Smooth muscle cell (in vitro differentiated cells): ENCODE measurements around the gene COG8. TPM values are rescaled to one million over a fixed set of nuclear protein-coding genes. Genes with fewer than 3 reads are reported as not detected.

Experiments used
- DNase-seq: peaks from one replicate; lab custom pipeline; 2025; ENCODE audit not compliant: unreplicated experiment; lab: John Stamatoyannopoulos, UW
- H2AFZ ChIP-seq: fragments of 200-600 bp; sonication (generic); 2 replicates; pipeline ENCODE4 v1.6.0; 2016; ENCODE audit warnings: antibody characterized with exemption, low read depth, mild to moderate bottlenecking
- H3F3A ChIP-seq: fragments of 200-600 bp; sonication (generic); 2 replicates; pipeline ENCODE4 v1.6.0; 2017; ENCODE audit warnings: antibody characterized with exemption, low read depth
- H3K27ac ChIP-seq: fragments of 200-600 bp; sonication (generic); 2 replicates; pipeline ENCODE4 v1.5.1; 2016; ENCODE audit warnings: low read depth, mild to moderate bottlenecking
- H3K27me3 ChIP-seq: fragments of 200-600 bp; sonication (generic); 2 replicates; pipeline ENCODE4 v1.6.1; 2016; ENCODE audit warnings: low read depth, mild to moderate bottlenecking
- H3K36me3 ChIP-seq: fragments of 200-600 bp; sonication (generic); 2 replicates; pipeline ENCODE4 v1.5.1; 2016; ENCODE audit warnings: low read depth
- H3K4me1 ChIP-seq: fragments of 200-600 bp; sonication (generic); 2 replicates; pipeline ENCODE4 v1.5.1; 2016; ENCODE audit warnings: low read depth
- H3K4me2 ChIP-seq: fragments of 200-600 bp; sonication (generic); 2 replicates; pipeline ENCODE4 v1.6.0; 2016; ENCODE audit warnings: mild to moderate bottlenecking
- H3K4me3 ChIP-seq: fragments of 200-600 bp; sonication (generic); 2 replicates; pipeline ENCODE4 v1.5.1; 2016; ENCODE audit warnings: mild to moderate bottlenecking
- H3K79me2 ChIP-seq: fragments of 200-600 bp; sonication (generic); 2 replicates; pipeline ENCODE4 v1.6.0; 2016; ENCODE audit warnings: low read depth, mild to moderate bottlenecking
- H3K9ac ChIP-seq: fragments of 200-600 bp; sonication (generic); 2 replicates; pipeline ENCODE4 v1.6.0; 2016; ENCODE audit warnings: low read depth
- H3K9me3 ChIP-seq: fragments of 200-600 bp; sonication (generic); replicated peaks from 2 replicates; pipeline ENCODE4 v1.5.1; 2016; ENCODE audit warnings: low read depth
- H4K20me1 ChIP-seq: fragments of 200-600 bp; sonication (generic); 2 replicates; pipeline ENCODE4 v1.6.0; 2016; ENCODE audit warnings: low read depth
- WGBS: methylation state at CpG from one replicate; pipeline ENCODE4 v1.1.7; 2016; ENCODE audit warnings: low lambda C conversion rate; 5-methylcytosine and 5-hydroxymethylcytosine counted together
- polyA plus RNA-seq: library from polyadenylated mRNA; unstranded; fragments of >200 nt; fragmentation: Nextera tagmentation; extraction: Ambion mirVana; gene quantifications from 2 replicates; pipeline ENCODE4 v1.2.1, GENCODE V29; 2016
- total RNA-seq: library from RNA; depleted of rRNA; stranded (reverse); fragments of >200 nt; gene quantifications from 2 replicates; pipeline ENCODE4 v1.2.3, GENCODE V29; 2014
- TF ChIP-seq, protein P1 (sequence below): fragments of 200-600 bp; sonication (generic); IDR thresholded peaks from 2 replicates; pipeline ENCODE4 v1.5.1; 2017; ENCODE audit warnings: borderline replicate concordance, mild to moderate bottlenecking, antibody characterized with exemption; ENCODE audit not compliant: insufficient read depth, poor library complexity, severe bottlenecking

COG8 gene, protein sequence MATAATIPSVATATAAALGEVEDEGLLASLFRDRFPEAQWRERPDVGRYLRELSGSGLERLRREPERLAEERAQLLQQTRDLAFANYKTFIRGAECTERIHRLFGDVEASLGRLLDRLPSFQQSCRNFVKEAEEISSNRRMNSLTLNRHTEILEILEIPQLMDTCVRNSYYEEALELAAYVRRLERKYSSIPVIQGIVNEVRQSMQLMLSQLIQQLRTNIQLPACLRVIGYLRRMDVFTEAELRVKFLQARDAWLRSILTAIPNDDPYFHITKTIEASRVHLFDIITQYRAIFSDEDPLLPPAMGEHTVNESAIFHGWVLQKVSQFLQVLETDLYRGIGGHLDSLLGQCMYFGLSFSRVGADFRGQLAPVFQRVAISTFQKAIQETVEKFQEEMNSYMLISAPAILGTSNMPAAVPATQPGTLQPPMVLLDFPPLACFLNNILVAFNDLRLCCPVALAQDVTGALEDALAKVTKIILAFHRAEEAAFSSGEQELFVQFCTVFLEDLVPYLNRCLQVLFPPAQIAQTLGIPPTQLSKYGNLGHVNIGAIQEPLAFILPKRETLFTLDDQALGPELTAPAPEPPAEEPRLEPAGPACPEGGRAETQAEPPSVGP
- total RNA-seq (33.5 and 35.6 TPM in 2 replicates), polyA plus RNA-seq (26.6 and 37.2 TPM in 2 replicates)

DNA sequence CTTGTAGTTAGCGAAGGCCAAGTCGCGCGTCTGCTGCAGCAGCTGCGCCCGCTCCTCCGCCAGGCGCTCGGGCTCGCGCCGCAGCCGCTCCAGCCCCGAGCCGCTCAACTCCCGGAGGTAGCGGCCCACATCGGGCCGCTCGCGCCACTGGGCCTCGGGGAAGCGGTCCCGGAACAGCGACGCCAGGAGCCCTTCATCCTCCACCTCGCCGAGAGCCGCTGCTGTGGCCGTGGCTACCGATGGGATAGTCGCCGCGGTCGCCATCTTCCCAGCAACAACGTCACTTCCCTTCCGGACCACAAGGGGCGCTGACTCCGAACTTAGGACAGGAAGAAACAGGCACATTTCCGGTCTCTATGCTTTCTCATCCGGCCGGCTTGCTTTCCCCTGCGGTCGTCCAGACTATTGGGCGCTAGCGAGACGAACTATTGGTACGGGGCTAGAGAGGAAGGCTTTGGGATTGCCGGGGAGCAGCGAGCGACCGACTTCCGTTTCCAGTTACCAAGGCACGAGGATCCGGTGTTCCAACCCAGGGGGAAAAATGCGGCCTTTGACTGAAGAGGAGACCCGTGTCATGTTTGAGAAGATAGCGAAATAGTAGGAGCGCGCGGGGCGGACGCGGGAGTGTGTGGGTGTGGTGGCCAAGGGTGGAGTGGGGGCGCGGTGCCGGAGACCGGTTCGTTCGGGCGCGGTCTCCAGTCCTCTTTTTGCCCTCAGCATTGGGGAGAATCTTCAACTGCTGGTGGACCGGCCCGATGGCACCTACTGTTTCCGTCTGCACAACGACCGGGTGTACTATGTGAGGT is at the start of gene COG8, which contains the start of gene NIP7:
Gene COG8 (minus strand): TSS at position 276 of the 806 bp plus-strand sequence. CDS start 12 bp downstream, at position 264.
Gene NIP7 (plus strand): TSS at position 484 of the 806 bp plus-strand sequence. CDS start 58 bp downstream, at position 542.
- Histone ChIP-seq H3K27me3 (no peaks in the 10 kb centered on the region), H2AFZ (peak within 1 kb of the TSS; percentile 78), H3K4me1 (peaks cover 17% of the 10 kb centered on the region), H3K36me3 (no peaks in the 10 kb centered on the region), H3F3A (no peaks in the 10 kb centered on the region), H3K4me2 (peak within 1 kb of the TSS; percentile 97), H3K79me2 (peaks cover 33% of the 10 kb centered on the region), H3K9ac (peak within 1 kb of the TSS; percentile 82), H3K4me3 (peak within 1 kb of the TSS; percentile 83), H3K9me3 (no peaks in the 10 kb centered on the region), H4K20me1 (no peaks in the 10 kb centered on the region), H3K27ac (peak within 1 kb of the TSS; percentile 70)
- TF ChIP-seq, protein P1, sequence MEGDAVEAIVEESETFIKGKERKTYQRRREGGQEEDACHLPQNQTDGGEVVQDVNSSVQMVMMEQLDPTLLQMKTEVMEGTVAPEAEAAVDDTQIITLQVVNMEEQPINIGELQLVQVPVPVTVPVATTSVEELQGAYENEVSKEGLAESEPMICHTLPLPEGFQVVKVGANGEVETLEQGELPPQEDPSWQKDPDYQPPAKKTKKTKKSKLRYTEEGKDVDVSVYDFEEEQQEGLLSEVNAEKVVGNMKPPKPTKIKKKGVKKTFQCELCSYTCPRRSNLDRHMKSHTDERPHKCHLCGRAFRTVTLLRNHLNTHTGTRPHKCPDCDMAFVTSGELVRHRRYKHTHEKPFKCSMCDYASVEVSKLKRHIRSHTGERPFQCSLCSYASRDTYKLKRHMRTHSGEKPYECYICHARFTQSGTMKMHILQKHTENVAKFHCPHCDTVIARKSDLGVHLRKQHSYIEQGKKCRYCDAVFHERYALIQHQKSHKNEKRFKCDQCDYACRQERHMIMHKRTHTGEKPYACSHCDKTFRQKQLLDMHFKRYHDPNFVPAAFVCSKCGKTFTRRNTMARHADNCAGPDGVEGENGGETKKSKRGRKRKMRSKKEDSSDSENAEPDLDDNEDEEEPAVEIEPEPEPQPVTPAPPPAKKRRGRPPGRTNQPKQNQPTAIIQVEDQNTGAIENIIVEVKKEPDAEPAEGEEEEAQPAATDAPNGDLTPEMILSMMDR, result peak; percentile 74
- 2% methylated on average over 69 of the region's 77 CpGs for WGBS
- DNase-seq, result peak; percentile 73

DNA sequence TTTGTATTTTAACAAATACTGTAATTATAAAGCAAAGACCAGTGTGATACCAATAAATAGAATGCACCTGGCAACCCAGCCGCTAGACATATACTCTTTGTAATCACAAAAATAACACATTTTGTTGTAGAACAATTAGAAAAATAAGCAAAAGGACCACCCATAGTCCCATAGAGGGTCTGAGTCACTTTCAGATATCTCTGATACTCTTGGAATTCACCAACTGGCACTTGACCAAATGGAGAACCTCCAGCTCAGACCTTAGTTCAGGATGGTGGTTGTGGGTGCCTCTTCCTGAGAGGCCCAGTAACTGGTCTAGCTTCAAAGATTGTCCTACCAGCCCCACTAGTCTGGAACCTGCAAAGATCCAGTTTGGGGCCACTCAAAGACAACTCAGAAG is 47.2 kb upstream of the COG8 start:
- WGBS, result 91% methylated on average over 1 of the region's 1 CpG

DNA sequence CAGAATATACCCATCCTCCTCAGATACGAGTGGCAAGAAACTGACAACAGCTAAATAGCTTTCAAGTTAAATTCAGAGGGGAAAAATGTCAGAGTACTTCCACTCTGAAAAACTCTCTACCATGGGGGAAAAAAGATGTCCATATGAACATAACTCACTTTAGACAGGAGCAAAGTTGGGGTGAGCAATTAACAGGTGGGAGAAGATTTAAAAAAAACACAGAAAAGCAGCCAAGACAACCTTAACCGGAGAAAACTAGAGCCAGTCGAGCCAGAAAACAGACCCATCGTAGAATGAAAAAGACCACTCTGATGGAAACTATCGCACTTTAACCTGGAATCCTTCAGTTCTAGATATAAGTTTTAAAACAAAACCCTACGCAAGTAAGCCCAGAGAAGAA is 45.6 kb upstream of the COG8 start:
- Histone ChIP-seq H4K20me1 (peaks cover 5% of the 10 kb centered on the region), H3K4me2 (peak overlapping the region; percentile 91), H3K4me3 (peak overlapping the region; percentile 87), H3K9ac (peak overlapping the region; percentile 91), H3K9me3 (no peaks in the 10 kb centered on the region), H3F3A (no peaks in the 10 kb centered on the region), H3K79me2 (peaks cover 50% of the 10 kb centered on the region), H3K27ac (peak overlapping the region; percentile 70), H2AFZ (peak overlapping the region; percentile 72), H3K27me3 (no peaks in the 10 kb centered on the region), H3K36me3 (peaks cover 21% of the 10 kb centered on the region), H3K4me1 (peaks cover 9% of the 10 kb centered on the region)
- WGBS, result 19% methylated on average over 6 of the region's 6 CpGs
- TF ChIP-seq, protein P1, result no peak
- DNase-seq, result no peak

More for the DNA sequence above, 47.2 kb upstream of the COG8 start:
- no peak overlapping the region for H3K9ac ChIP-seq
- no peak overlapping the region for H3K27ac ChIP-seq
- no peaks in the 10 kb centered on the region for H3K27me3 ChIP-seq
- peaks cover 9% of the 10 kb centered on the region for H3K4me1 ChIP-seq
- TF ChIP-seq, protein P1, result no peak
- no peaks in the 10 kb centered on the region for H4K20me1 ChIP-seq
- peak overlapping the region; percentile 87 for H3K4me3 ChIP-seq
- no peaks in the 10 kb centered on the region for H3F3A ChIP-seq
- H3K79me2 ChIP-seq, result peaks cover 46% of the 10 kb centered on the region
- H2AFZ ChIP-seq, result peak overlapping the region; percentile 89
- H3K9me3 ChIP-seq, result no peaks in the 10 kb centered on the region
- no peak for DNase-seq
- H3K4me2 ChIP-seq, result peak overlapping the region; percentile 91
- H3K36me3 ChIP-seq, result peaks cover 16% of the 10 kb centered on the region
